Astrocyte of the spinal cord (primary cell): Measurements from ENCODE around the gene UBR7.

Experiments
- DNase-seq: peaks from one replicate; pipeline ENCODE4 v3.0.0; 2011; ENCODE audit warnings: low read depth, low spot score
- H3K4me3 ChIP-seq: 2 replicates; pipeline ENCODE4 v1.5.1; 2011; ENCODE audit warnings: low read depth, mild to moderate bottlenecking, low read length, moderate library complexity
- in situ Hi-C: cut with HindIII; loops from 2 replicates; pipeline ENCODE4 v1.10.0; 2017; ENCODE audit warnings: low sequenced_read_pairs
- TF ChIP-seq, protein P1 (sequence below): IDR thresholded peaks from 2 replicates; pipeline ENCODE4 v1.5.1; 2012; ENCODE audit warnings: low read depth, mild to moderate bottlenecking, low read length, inconsistent platforms

UBR7 gene

DNA sequence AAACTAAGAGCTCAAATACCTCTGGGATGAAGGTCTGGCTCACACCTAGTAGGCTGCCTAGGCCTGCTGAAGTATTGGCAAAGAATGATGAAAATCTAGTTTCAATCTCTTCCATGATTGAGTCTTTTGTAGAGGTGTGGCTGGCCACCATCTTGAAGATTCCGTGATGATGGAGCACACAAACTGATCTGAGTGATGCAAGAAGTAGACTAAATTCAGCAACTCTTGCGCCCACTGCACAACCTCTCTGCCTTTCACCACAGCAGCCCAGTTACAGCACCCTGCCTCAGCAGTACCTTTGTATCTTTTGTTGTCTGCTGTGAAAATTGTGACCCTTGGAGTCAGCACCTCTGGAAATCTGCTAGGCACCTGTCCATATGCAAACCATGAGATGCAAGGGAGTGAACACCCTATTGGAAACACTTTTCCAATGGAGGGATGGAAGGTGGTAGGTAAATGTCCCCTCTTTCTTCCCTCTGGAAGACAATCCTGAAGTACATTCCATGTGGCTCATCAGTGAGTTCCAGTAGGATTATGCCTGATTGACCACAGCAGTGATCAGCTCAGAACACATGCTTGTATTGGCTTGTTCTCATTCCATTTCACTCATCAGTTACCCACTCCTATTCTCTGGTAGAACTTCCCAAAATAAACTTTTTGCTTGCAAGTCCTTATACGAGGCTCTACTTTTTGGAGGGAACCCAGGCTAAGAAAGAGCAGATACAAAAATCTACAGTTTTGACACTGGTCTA is 67.2 kb downstream of the UBR7 start:
- in situ Hi-C loops, result no loop called here
- TF ChIP-seq, protein P1, sequence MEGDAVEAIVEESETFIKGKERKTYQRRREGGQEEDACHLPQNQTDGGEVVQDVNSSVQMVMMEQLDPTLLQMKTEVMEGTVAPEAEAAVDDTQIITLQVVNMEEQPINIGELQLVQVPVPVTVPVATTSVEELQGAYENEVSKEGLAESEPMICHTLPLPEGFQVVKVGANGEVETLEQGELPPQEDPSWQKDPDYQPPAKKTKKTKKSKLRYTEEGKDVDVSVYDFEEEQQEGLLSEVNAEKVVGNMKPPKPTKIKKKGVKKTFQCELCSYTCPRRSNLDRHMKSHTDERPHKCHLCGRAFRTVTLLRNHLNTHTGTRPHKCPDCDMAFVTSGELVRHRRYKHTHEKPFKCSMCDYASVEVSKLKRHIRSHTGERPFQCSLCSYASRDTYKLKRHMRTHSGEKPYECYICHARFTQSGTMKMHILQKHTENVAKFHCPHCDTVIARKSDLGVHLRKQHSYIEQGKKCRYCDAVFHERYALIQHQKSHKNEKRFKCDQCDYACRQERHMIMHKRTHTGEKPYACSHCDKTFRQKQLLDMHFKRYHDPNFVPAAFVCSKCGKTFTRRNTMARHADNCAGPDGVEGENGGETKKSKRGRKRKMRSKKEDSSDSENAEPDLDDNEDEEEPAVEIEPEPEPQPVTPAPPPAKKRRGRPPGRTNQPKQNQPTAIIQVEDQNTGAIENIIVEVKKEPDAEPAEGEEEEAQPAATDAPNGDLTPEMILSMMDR, result no peak
- no peak for DNase-seq
- H3K4me3 ChIP-seq, result no peak overlapping the region

DNA sequence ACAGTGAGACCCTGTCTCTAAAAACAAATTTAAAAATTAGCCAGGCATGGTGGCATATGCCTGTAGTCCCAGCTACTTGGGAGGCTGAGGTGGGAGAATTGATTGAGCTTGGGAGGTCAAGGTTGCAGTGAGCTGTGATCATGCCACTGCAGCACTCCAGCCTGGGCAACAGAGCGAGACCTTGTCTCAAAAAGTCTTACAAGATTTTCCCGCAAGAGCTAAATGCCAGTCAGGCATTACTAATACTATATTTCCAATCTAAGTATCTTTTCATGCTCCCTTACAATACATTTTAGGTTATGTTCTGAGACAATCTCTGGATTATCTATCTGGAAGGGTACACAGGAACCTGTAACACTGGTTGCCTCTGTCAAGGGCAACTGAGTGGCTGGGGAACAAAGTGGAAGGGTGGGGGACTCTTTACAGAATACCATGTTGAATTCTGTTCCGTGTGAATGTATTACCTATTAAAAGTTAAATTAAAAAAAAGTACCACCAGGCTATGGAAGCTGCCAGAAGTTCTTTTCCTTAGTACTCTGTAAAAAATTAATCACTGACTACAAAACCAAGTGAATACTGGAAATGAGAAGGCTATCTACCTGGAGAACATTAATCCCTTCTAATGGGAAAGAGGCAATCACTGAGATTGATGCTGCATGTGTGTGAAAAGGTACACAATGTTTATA is 69.1 kb downstream of the UBR7 start:
- TF ChIP-seq, protein P1, result no peak
- H3K4me3 ChIP-seq, result no peak overlapping the region
- no peak for DNase-seq
- in situ Hi-C loops, result no loop called here
